ENCODE measurements around the gene SIPA1L3. TPM values are rescaled to one million over a fixed set of nuclear protein-coding genes. Genes with fewer than 3 reads are reported as not detected.

Gene SIPA1L3
- total and polyA plus RNA-seq, 9 of the 15 experiments (the other 6 are each of a cell fraction or from before 2014, with no cell fraction given) = 0.01 to 6.1 (median 2.5) TPM

GRCh38 chr19:38162632-38163031 is 255.6 kb downstream of the SIPA1L3 start (continued):
- TF ChIP-seq, protein P1, sequence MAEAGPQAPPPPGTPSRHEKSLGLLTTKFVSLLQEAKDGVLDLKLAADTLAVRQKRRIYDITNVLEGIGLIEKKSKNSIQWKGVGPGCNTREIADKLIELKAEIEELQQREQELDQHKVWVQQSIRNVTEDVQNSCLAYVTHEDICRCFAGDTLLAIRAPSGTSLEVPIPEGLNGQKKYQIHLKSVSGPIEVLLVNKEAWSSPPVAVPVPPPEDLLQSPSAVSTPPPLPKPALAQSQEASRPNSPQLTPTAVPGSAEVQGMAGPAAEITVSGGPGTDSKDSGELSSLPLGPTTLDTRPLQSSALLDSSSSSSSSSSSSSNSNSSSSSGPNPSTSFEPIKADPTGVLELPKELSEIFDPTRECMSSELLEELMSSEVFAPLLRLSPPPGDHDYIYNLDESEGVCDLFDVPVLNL (CRISPR knock-in tag; IDR thresholded peaks at IDR 0.05; ENCODE audit: low read depth) = no peak
- TF ChIP-seq, protein P2, sequence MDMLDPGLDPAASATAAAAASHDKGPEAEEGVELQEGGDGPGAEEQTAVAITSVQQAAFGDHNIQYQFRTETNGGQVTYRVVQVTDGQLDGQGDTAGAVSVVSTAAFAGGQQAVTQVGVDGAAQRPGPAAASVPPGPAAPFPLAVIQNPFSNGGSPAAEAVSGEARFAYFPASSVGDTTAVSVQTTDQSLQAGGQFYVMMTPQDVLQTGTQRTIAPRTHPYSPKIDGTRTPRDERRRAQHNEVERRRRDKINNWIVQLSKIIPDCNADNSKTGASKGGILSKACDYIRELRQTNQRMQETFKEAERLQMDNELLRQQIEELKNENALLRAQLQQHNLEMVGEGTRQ (CRISPR knock-in tag; IDR thresholded peaks at IDR 0.05) = peak; percentile 55
- TF ChIP-seq TRIM24 (IDR thresholded peaks at IDR 0.05) = peak; percentile 50 to 72; a peak in 2 of 4 replicates
- TF ChIP-seq CBX3 (IDR thresholded peaks at IDR 0.05; ENCODE audit: borderline replicate concordance in 1 of 2, low read length in 2 of 2) = peak in 1 of 2 experiments; percentile 95; a peak in 2 of 3 replicates
- no peak for TF ChIP-seq RBM34 (IDR thresholded peaks at IDR 0.05; ENCODE audit: borderline replicate concordance, insufficient read depth, low read length)
- no peak for TF ChIP-seq EWSR1 (IDR thresholded peaks at IDR 0.05; ENCODE audit: borderline replicate concordance, low read depth, partially characterized antibody)
- TF ChIP-seq, protein P3, sequence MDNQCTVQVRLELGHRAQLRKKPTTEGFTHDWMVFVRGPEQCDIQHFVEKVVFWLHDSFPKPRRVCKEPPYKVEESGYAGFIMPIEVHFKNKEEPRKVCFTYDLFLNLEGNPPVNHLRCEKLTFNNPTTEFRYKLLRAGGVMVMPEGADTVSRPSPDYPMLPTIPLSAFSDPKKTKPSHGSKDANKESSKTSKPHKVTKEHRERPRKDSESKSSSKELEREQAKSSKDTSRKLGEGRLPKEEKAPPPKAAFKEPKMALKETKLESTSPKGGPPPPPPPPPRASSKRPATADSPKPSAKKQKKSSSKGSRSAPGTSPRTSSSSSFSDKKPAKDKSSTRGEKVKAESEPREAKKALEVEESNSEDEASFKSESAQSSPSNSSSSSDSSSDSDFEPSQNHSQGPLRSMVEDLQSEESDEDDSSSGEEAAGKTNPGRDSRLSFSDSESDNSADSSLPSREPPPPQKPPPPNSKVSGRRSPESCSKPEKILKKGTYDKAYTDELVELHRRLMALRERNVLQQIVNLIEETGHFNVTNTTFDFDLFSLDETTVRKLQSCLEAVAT (IDR thresholded peaks at IDR 0.05) = no peak
- TF ChIP-seq YBX1 (IDR thresholded peaks at IDR 0.05) = no peak
- peak; percentile 12 for TF ChIP-seq MEIS2 (IDR thresholded peaks at IDR 0.05; ENCODE audit: partially characterized antibody)
- TF ChIP-seq LCOR (CRISPR knock-in tag; IDR thresholded peaks at IDR 0.05) = no peak
- TF ChIP-seq RBBP5 (IDR thresholded peaks at IDR 0.05; ENCODE audit: borderline replicate concordance, insufficient read depth, low read length, poor library complexity, severe bottlenecking) = no peak
- TF ChIP-seq USF1 (CRISPR knock-in tag; IDR thresholded peaks at IDR 0.05) = 0 out of 2 replicates have a peak, but pooled peaks have one; percentile 16
- TF ChIP-seq SETDB1 (IDR thresholded peaks at IDR 0.05; ENCODE audit: low read length) = no peak
- TF ChIP-seq ZNF76 (CRISPR knock-in tag; IDR thresholded peaks at IDR 0.05; ENCODE audit: borderline replicate concordance) = no peak
- peak; percentile 94 for TF ChIP-seq HLTF (IDR thresholded peaks at IDR 0.05)
- TF ChIP-seq U2AF1 (optimal IDR thresholded peaks at IDR 0.05; ENCODE audit: low read depth, low read length) = no peak
- TF ChIP-seq, protein P4, sequence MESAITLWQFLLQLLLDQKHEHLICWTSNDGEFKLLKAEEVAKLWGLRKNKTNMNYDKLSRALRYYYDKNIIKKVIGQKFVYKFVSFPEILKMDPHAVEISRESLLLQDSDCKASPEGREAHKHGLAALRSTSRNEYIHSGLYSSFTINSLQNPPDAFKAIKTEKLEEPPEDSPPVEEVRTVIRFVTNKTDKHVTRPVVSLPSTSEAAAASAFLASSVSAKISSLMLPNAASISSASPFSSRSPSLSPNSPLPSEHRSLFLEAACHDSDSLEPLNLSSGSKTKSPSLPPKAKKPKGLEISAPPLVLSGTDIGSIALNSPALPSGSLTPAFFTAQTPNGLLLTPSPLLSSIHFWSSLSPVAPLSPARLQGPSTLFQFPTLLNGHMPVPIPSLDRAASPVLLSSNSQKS (CRISPR knock-in tag; IDR thresholded peaks at IDR 0.05) = no peak
- no peak for TF ChIP-seq MAX (CRISPR knock-in tag; IDR thresholded peaks at IDR 0.05)
- no peak for TF ChIP-seq BACH1 (tag; IDR thresholded peaks at IDR 0.05)
- no peak for TF ChIP-seq POLR2A (conservative IDR thresholded peaks at IDR 0.05)
- TF ChIP-seq ZBTB1 (CRISPR knock-in tag; IDR thresholded peaks at IDR 0.05; ENCODE audit: borderline replicate concordance, low read depth) = no peak
- TF ChIP-seq CREB1 (IDR thresholded peaks at IDR 0.05) = no peak
- no peak for TF ChIP-seq CREB1 (CRISPR knock-in tag; IDR thresholded peaks at IDR 0.05)
- no peak for TF ChIP-seq HMG20A (CRISPR knock-in tag; conservative IDR thresholded peaks at IDR 0.05)
- 0 out of 2 replicates have a peak, but pooled peaks have one; percentile 34 for TF ChIP-seq HCFC1 (IDR thresholded peaks at IDR 0.05; ENCODE audit: low read depth, low read length)
- TF ChIP-seq CBX1 (IDR thresholded peaks at IDR 0.05; ENCODE audit: low read depth) = 0 out of 2 replicates have a peak, but pooled peaks have one; percentile 21

Measured in K562 (cell line).